Measurements from ENCODE around the gene IFIT2. TPM values are rescaled to one million over a fixed set of nuclear protein-coding genes. Genes with fewer than 3 reads are reported as not detected.

Gene IFIT2
- total RNA-seq, 1 experiment from 2014 or later, result 31.6 TPM

- BruUV-seq (replicated peaks), result no TSS peak
- H3K4me3 ChIP-seq (ENCODE audit: low read depth in 2 of 2, low read length in 2 of 2), result no peak overlapping the region
- no peak for TF ChIP-seq SIN3A (IDR thresholded peaks at IDR 0.05; ENCODE audit: borderline replicate concordance, insufficient read depth, low read depth, low read length)
- no peak for TF ChIP-seq REST (IDR thresholded peaks at IDR 0.05; ENCODE audit: insufficient read depth in 1 of 2, low read depth in 2 of 2, low read length in 1 of 2)
- no peak for TF ChIP-seq POLR2AphosphoS5 (IDR thresholded peaks at IDR 0.05; ENCODE audit: low read depth, low read length)
- TF ChIP-seq TCF7L2 (IDR thresholded peaks at IDR 0.05; ENCODE audit: low read depth, low read length), result no peak
- no peak for TF ChIP-seq CTCF (IDR thresholded peaks at IDR 0.05)
- no peaks in the 10 kb centered on the region for H3K36me3 ChIP-seq (ENCODE audit: control insufficient read depth, insufficient read depth, low read length)
- in situ Hi-C loops (cut with HindIII; ENCODE audit: low pct_unique_long_range_greater_than_20kb, low sequenced_read_pairs) (no loop called here), intact Hi-C loops (cut with micrococcal nuclease; ENCODE audit: unreplicated experiment) (no loop called here)
- ATAC-seq, result no peak
- CTCF ChIA-PET, result no interaction called here
- no peaks in the 10 kb centered on the region for H3K27me3 ChIP-seq (ENCODE audit: control insufficient read depth, insufficient read depth, low read length)
- peak overlapping the region; percentile 52; the same call in 1 of the 2 replicates for H3K27ac ChIP-seq (ENCODE audit: low read length)
- no peak for DNase-seq (ENCODE audit: low read depth, low spot score)
- POLR2A ChIA-PET, result no interaction called here
- H3K9me3 ChIP-seq (ENCODE audit: control insufficient read depth, insufficient read depth, low read depth, low read length), result no peaks in the 10 kb centered on the region
- peaks cover 13% of the 10 kb centered on the region; the same call in 1 of the 2 replicates for H3K4me1 ChIP-seq (ENCODE audit: control insufficient read depth, insufficient read depth, low read length)
Observed at GRCh38 chr10:89269433-89270152, 32.3 kb upstream of the IFIT2 start.

- DNase-seq (ENCODE audit: low read depth, low spot score) (no peak), ATAC-seq (no peak)
- TF ChIP-seq CTCF (IDR thresholded peaks at IDR 0.05), result no peak
- TF ChIP-seq TCF7L2 (IDR thresholded peaks at IDR 0.05; ENCODE audit: low read depth, low read length), result no peak
- TF ChIP-seq REST (IDR thresholded peaks at IDR 0.05; ENCODE audit: insufficient read depth in 1 of 2, low read depth in 2 of 2, low read length in 1 of 2), result no peak
- no peak for TF ChIP-seq SIN3A (IDR thresholded peaks at IDR 0.05; ENCODE audit: borderline replicate concordance, insufficient read depth, low read depth, low read length)
- TF ChIP-seq POLR2AphosphoS5 (IDR thresholded peaks at IDR 0.05; ENCODE audit: low read depth, low read length), result no peak
- Histone ChIP-seq H3K4me3 (ENCODE audit: low read depth in 2 of 2, low read length in 2 of 2) (no peak overlapping the region), H3K9me3 (ENCODE audit: control insufficient read depth, insufficient read depth, low read depth, low read length) (no peaks in the 10 kb centered on the region), H3K27me3 (ENCODE audit: control insufficient read depth, insufficient read depth, low read length) (no peaks in the 10 kb centered on the region), H3K4me1 (ENCODE audit: control insufficient read depth, insufficient read depth, low read length) (peaks cover 13% of the 10 kb centered on the region; the same call in 1 of the 2 replicates), H3K27ac (ENCODE audit: low read length) (peak overlapping the region; percentile 52; the same call in 1 of the 2 replicates), H3K36me3 (ENCODE audit: control insufficient read depth, insufficient read depth, low read length) (no peaks in the 10 kb centered on the region)
- intact Hi-C loops (cut with micrococcal nuclease; ENCODE audit: unreplicated experiment) (no loop called here), in situ Hi-C loops (cut with HindIII; ENCODE audit: low pct_unique_long_range_greater_than_20kb, low sequenced_read_pairs) (no loop called here)
- CTCF ChIA-PET, result no interaction called here
- BruUV-seq (replicated peaks), result no TSS peak
- POLR2A ChIA-PET, result no interaction called here
Observed at GRCh38 chr10:89270153-89270483, 31.7 kb upstream of the IFIT2 start.
